DND-41 (cell line): ENCODE data around the gene IREB2.

Source experiments
- ATAC-seq: fragments of 200-7000 bp; cut with Tn5 transposase; 3 replicates; pipeline ENCODE4 v1.9.1; 2021; ENCODE audit warnings: low read depth; ENCODE audit not compliant: insufficient read depth
- DNase-seq: peaks from one replicate; pipeline ENCODE4 v3.0.0-alpha.2; 2020
- H2AFZ ChIP-seq: 2 replicates; pipeline ENCODE4 v1.6.0; 2012; ENCODE audit warnings: low read depth, low read length
- H3K27ac ChIP-seq: 2 replicates; pipeline ENCODE4 v1.5.1; 2012; ENCODE audit warnings: low read length, inconsistent platforms
- H3K27me3 ChIP-seq: fragments of 200-600 bp; sonication (generic); 2 replicates; pipeline ENCODE4 v1.6.0; 2012; ENCODE audit warnings: low read length, mild to moderate bottlenecking, inconsistent platforms; ENCODE audit not compliant: insufficient read depth, poor library complexity
- H3K36me3 ChIP-seq: 2 replicates; pipeline ENCODE4 v1.5.1; 2012; ENCODE audit warnings: low read length, inconsistent platforms; ENCODE audit not compliant: insufficient read depth
- H3K4me1 ChIP-seq: 2 replicates; pipeline ENCODE4 v1.5.1; 2012; ENCODE audit warnings: mild to moderate bottlenecking, low read length; ENCODE audit not compliant: insufficient read depth
- H3K4me2 ChIP-seq: 2 replicates; pipeline ENCODE4 v1.6.0; 2012; ENCODE audit warnings: mild to moderate bottlenecking, moderate library complexity, low read length, inconsistent platforms; ENCODE audit not compliant: insufficient read depth
- H3K4me3 ChIP-seq, 2 experiments: fragments of 200-600 bp in 1 of 2; shearing (Covaris generic) in 1 of 2; 2 replicates each; pipeline ENCODE4 v1.5.1; 2012 to 2016; ENCODE audit warnings: inconsistent platforms in 2 of 2, low read length in 2 of 2, mild to moderate bottlenecking in 2 of 2, low read depth in 1 of 2, moderate library complexity in 1 of 2
- H3K79me2 ChIP-seq: 2 replicates; pipeline ENCODE4 v1.6.0; 2012; ENCODE audit warnings: low read length, inconsistent platforms; ENCODE audit not compliant: insufficient read depth
- H3K9ac ChIP-seq: 2 replicates; pipeline ENCODE4 v1.6.0; 2012; ENCODE audit warnings: low read depth, mild to moderate bottlenecking, inconsistent platforms, low read length, moderate library complexity
- H3K9me3 ChIP-seq: 2 replicates; pipeline ENCODE4 v1.5.1; 2012; ENCODE audit warnings: low read length, moderate library complexity, mild to moderate bottlenecking, inconsistent platforms; ENCODE audit not compliant: insufficient read depth, severe bottlenecking
- H4K20me1 ChIP-seq: 2 replicates; pipeline ENCODE4 v1.6.0; 2012; ENCODE audit warnings: low read length; ENCODE audit not compliant: insufficient read depth
- CTCF ChIP-seq: IDR thresholded peaks from 2 replicates; pipeline ENCODE4 v1.5.1; 2012; ENCODE audit warnings: borderline replicate concordance, low read length, moderate library complexity, mild to moderate bottlenecking; ENCODE audit not compliant: poor library complexity, severe bottlenecking; ENCODE audit errors: extremely low read depth
- EZH2 ChIP-seq: IDR thresholded peaks from 3 replicates; pipeline ENCODE4 v1.6.1; 2012; ENCODE audit warnings: borderline replicate concordance, low read depth, mild to moderate bottlenecking, moderate library complexity, low read length, inconsistent platforms; ENCODE audit not compliant: severe bottlenecking

Gene IREB2

GRCh38 chr15:78453447-78453846 lies 15.4 kb downstream of the IREB2 start:
- ATAC-seq (no peak), DNase-seq (no peak)
- H3K27ac ChIP-seq, result no peak overlapping the region
- no peak overlapping the region for H3K4me2 ChIP-seq
- H3K9ac ChIP-seq, result no peak overlapping the region
- H3K27me3 ChIP-seq, result no peaks in the 10 kb centered on the region
- H3K9me3 ChIP-seq, result no peaks in the 10 kb centered on the region
- TF ChIP-seq CTCF, result no peak
- no peak for TF ChIP-seq EZH2
- peaks cover 100% of the 10 kb centered on the region for H3K79me2 ChIP-seq
- H3K36me3 ChIP-seq, result peaks cover 15% of the 10 kb centered on the region; the same call in 1 of the 2 replicates
- no peaks in the 10 kb centered on the region for H3K4me1 ChIP-seq
- peaks cover 80% of the 10 kb centered on the region for H4K20me1 ChIP-seq
- no peak overlapping the region for H3K4me3 ChIP-seq
- H2AFZ ChIP-seq, result no peak overlapping the region

GRCh38 chr15:78454992-78455391 lies 17.0 kb downstream of the IREB2 start:
- Histone ChIP-seq H3K27me3 (no peaks in the 10 kb centered on the region), H3K27ac (no peak overlapping the region), H3K79me2 (peaks cover 100% of the 10 kb centered on the region), H3K9ac (no peak overlapping the region), H3K9me3 (no peaks in the 10 kb centered on the region), H3K4me2 (no peak overlapping the region), H4K20me1 (peaks cover 79% of the 10 kb centered on the region), H3K4me1 (no peaks in the 10 kb centered on the region), H2AFZ (no peak overlapping the region), H3K36me3 (peaks cover 6% of the 10 kb centered on the region; the same call in 1 of the 2 replicates), H3K4me3 (no peak overlapping the region)
- ATAC-seq (no peak), DNase-seq (no peak)
- TF ChIP-seq CTCF, result no peak
- TF ChIP-seq EZH2, result no peak

GRCh38 chr15:78455749-78456148 lies 17.7 kb downstream of the IREB2 start:
- Histone ChIP-seq H3K27me3 (no peaks in the 10 kb centered on the region), H4K20me1 (peaks cover 78% of the 10 kb centered on the region), H3K9ac (no peak overlapping the region), H3K9me3 (no peaks in the 10 kb centered on the region), H3K4me3 (no peak overlapping the region), H2AFZ (no peak overlapping the region), H3K27ac (no peak overlapping the region), H3K36me3 (peaks cover 7% of the 10 kb centered on the region), H3K79me2 (peaks cover 100% of the 10 kb centered on the region), H3K4me2 (no peak overlapping the region), H3K4me1 (no peaks in the 10 kb centered on the region)
- no peak for DNase-seq
- TF ChIP-seq EZH2, result no peak
- ATAC-seq, result no peak

GRCh38 chr15:78456426-78456825 lies 18.4 kb downstream of the IREB2 start:
- Histone ChIP-seq H3K27ac (no peak overlapping the region), H3K4me1 (no peaks in the 10 kb centered on the region), H3K4me3 (no peak overlapping the region), H3K36me3 (peaks cover 12% of the 10 kb centered on the region), H3K27me3 (no peaks in the 10 kb centered on the region), H3K9ac (no peak overlapping the region), H3K9me3 (no peaks in the 10 kb centered on the region), H2AFZ (no peak overlapping the region), H4K20me1 (peaks cover 83% of the 10 kb centered on the region), H3K4me2 (no peak overlapping the region), H3K79me2 (peaks cover 100% of the 10 kb centered on the region)
- ATAC-seq (no peak), DNase-seq (no peak)
- TF ChIP-seq CTCF (no peak), EZH2 (no peak)
